Heart left ventricle (tissue), 16 donors: ENCODE measurements around the gene TPRA1. TPM values are rescaled to one million over a fixed set of nuclear protein-coding genes. Genes with fewer than 3 reads are reported as not detected.

Experiments used
- ATAC-seq, 4 donors: fragments of 200-7000 bp; cut with Tn5 transposase; one replicate each; pipeline ENCODE4 v1.9.1; 2020 to 2022; ENCODE audit warnings: moderate library complexity in 4 of 4, mild to moderate bottlenecking in 3 of 4, moderate number of reproducible peaks in 1 of 4
- DNase-seq, 5 donors: peaks; one replicate each; pipeline ENCODE4 v3.0.0-alpha.2; 2020
- H3K27ac ChIP-seq, 12 donors: fragments of 200-600 bp; sonication (generic) in 4 of 12; one replicate each; pipeline versions ENCODE4 v1.5.0 to v1.8.0; 2016 to 2022; ENCODE audit warnings: mild to moderate bottlenecking in 2 of 12
- H3K27me3 ChIP-seq, 9 donors: fragments of 200-600 bp; sonication (generic) in 2 of 9; one replicate each; pipeline versions ENCODE4 v1.5.1 to v1.8.0; 2016 to 2022; ENCODE audit warnings: mild to moderate bottlenecking in 3 of 9
- H3K36me3 ChIP-seq, 9 donors: fragments of 200-600 bp; sonication (generic) in 2 of 9; one replicate each; pipeline versions ENCODE4 v1.5.0 to v1.8.0; 2018 to 2022; ENCODE audit warnings: mild to moderate bottlenecking in 2 of 9
- H3K4me1 ChIP-seq, 12 donors: fragments of 200-600 bp; sonication (generic) in 4 of 12; one replicate each; pipeline versions ENCODE4 v1.5.0 to v1.8.0; 2016 to 2022; ENCODE audit warnings: mild to moderate bottlenecking in 3 of 12
- H3K4me3 ChIP-seq, 12 donors: fragments of 200-600 bp; sonication (generic) in 4 of 12; one replicate each; pipeline versions ENCODE4 v1.5.0 to v1.8.0; 2017 to 2022; ENCODE audit warnings: mild to moderate bottlenecking in 9 of 12, moderate library complexity in 4 of 12
- H3K9me3 ChIP-seq, 12 donors: fragments of 200-600 bp; sonication (generic) in 4 of 12; one replicate each; pipeline versions ENCODE4 v1.5.0 to v1.8.0; 2016 to 2022; ENCODE audit warnings: mild to moderate bottlenecking in 1 of 12
- CTCF ChIP-seq, 12 donors: fragments of 200-600 bp; sonication (generic) in 4 of 12; IDR thresholded peaks; one replicate each; pipeline versions ENCODE4 v1.5.0 to v1.8.0; 2018 to 2022; ENCODE audit warnings: antibody characterized with exemption in 12 of 12, mild to moderate bottlenecking in 5 of 12
- POLR2A ChIP-seq, 2 donors: fragments of 450-650 bp; IDR thresholded peaks; one replicate each; pipeline ENCODE4 v1.6.1; 2017; ENCODE audit warnings: antibody characterized with exemption in 2 of 2, mild to moderate bottlenecking in 2 of 2, moderate library complexity in 2 of 2
- WGBS, 4 donors: extraction: QIAGEN DNeasy Blood & Tissue Kit in 2 of 4; methylation state at CpG; one replicate each; pipeline versions ENCODE4 v1.1.5 to v1.1.7; 2013 to 2018; 5-methylcytosine and 5-hydroxymethylcytosine counted together
- intact Hi-C, 10 donors: fragments of 100-400 bp; cut with DNase I; formaldehyde crosslinking; loops; one replicate each; pipeline versions ENCODE4 v1.11.1 to v1.14.2; 2022
- polyA plus RNA-seq, 2 donors: library from polyadenylated mRNA; stranded (reverse); fragments of 200-250 nt; gene quantifications; one replicate each; pipeline ENCODE4 v1.2.3, GENCODE V29; 2013
- total RNA-seq, 9 donors: library from RNA; depleted of rRNA in 2 of 9; stranded (reverse); fragments of >200 nt in 2 of 9; fragmentation: NEBNext Ultra II Directional in 3 of 9; extraction: Animal tissue kit (Norgen Biotek cat#: 25700) in 3 of 9; gene quantifications; one replicate each; pipeline versions ENCODE4 v1.1.0 to v1.2.4, GENCODE V29; 2016 to 2023
- donor health status: ischemic (EF 13 %, LVEDD 7.1; RV severe dilation, severe dysfunction).
- donor health status: healthy with polysubstance abuse.
- donor health status: DM: no; HTN: yes; CAD: no.
- donor health status: DM: no; HTN: no; CAD: no.
- donor health status: ischemic (EF 25% LVEDD 6.9; RV normal size, moderate dysfunction).
- donor health status: ischemic (EF 25% LVEDD 5.7; RV mildly dilated, moderate dysfunction).
- donor health status: healthy.
- donor health status: DM: yes; HTN: yes; CAD: no.
- donor health status: ischemic (EF 35%, LVEDD 5.7; RV mildly dilated, moderate dysfunction).
- donor health status: nonischemic (EF 11% LVEDD 7.7; RV severe dilation, severe dysfunction).
- donor health status: DM: yes; HTN: yes; CAD: no.
- donor health status: PGD.
- donor health status: ischemic (EF 29% LVEDD 5.4; RV normal size, mild dysfunction).
- donor health status: nonischemic (EF 23%, LVEDD 6.1; RV moderate dilation, normal function).

The TPRA1 gene
- total and polyA plus RNA-seq, 11 donors = 13.4 to 29.0 (median 20.4) TPM

GRCh38 chr3:127552038-127552437 is 38.5 kb downstream of the TPRA1 start:
- ATAC-seq = no peak
- H3K36me3 ChIP-seq = no peaks in the 10 kb centered on the region
- intact Hi-C loops = no loop called here
- 42 to 86% (median 67%) methylated on average over 1 of the region's 1 CpG for WGBS, 4 donors
- TF ChIP-seq POLR2A (IDR thresholded peaks at IDR 0.05) = no peak
- no peak for TF ChIP-seq CTCF (IDR thresholded peaks at IDR 0.05)
- H3K9me3 ChIP-seq = no peaks in the 10 kb centered on the region
- no peak overlapping the region for H3K4me3 ChIP-seq
- no peak overlapping the region for H3K27ac ChIP-seq
- DNase-seq = no peak
- H3K27me3 ChIP-seq = no peaks in the 10 kb centered on the region
- H3K4me1 ChIP-seq = peaks cover 0 to 9% (median 4%) of the 10 kb centered on the region in 12 donors

- H3K4me3 ChIP-seq = no peak overlapping the region
- no peak for ATAC-seq
- no peak for DNase-seq
- intact Hi-C loops = no loop called here
- no peaks in the 10 kb centered on the region for H3K9me3 ChIP-seq
- WGBS, 4 donors = 85 to 89% (median 86%) methylated on average over 7 of the region's 7 CpGs
- H3K27ac ChIP-seq = no peak overlapping the region
- no peaks in the 10 kb centered on the region for H3K27me3 ChIP-seq
- peaks cover 0 to 16% (median 5%) of the 10 kb centered on the region in 12 donors for H3K4me1 ChIP-seq
- H3K36me3 ChIP-seq = no peaks in the 10 kb centered on the region
- no peak for TF ChIP-seq POLR2A (IDR thresholded peaks at IDR 0.05)
- no peak for TF ChIP-seq CTCF (IDR thresholded peaks at IDR 0.05)
Observed at GRCh38 chr3:127551178-127551577, 39.4 kb downstream of the TPRA1 start.

GRCh38 chr3:127550468-127551157 is 39.9 kb downstream of the TPRA1 start:
- TF ChIP-seq POLR2A (IDR thresholded peaks at IDR 0.05) (no peak), CTCF (IDR thresholded peaks at IDR 0.05) (no peak)
- no peaks in the 10 kb centered on the region for H3K36me3 ChIP-seq
- 61 to 72% (median 64%) methylated on average over 9 of the region's 9 CpGs for WGBS, 4 donors
- no peak for DNase-seq
- no peaks in the 10 kb centered on the region for H3K9me3 ChIP-seq
- intact Hi-C loops = no loop called here
- H3K4me3 ChIP-seq = no peak overlapping the region
- H3K27ac ChIP-seq = no peak overlapping the region
- H3K27me3 ChIP-seq = no peaks in the 10 kb centered on the region
- no peak for ATAC-seq
- H3K4me1 ChIP-seq = peaks cover 0 to 16% (median 5%) of the 10 kb centered on the region in 12 donors

GRCh38 chr3:127549826-127550467 is 40.6 kb downstream of the TPRA1 start:
- no peak for TF ChIP-seq CTCF (IDR thresholded peaks at IDR 0.05)
- no peak for TF ChIP-seq POLR2A (IDR thresholded peaks at IDR 0.05)
- Histone ChIP-seq H3K27me3 (no peaks in the 10 kb centered on the region), H3K36me3 (no peaks in the 10 kb centered on the region), H3K27ac (no peak overlapping the region), H3K4me1 (peaks cover 0 to 16% (median 5%) of the 10 kb centered on the region in 12 donors), H3K4me3 (no peak overlapping the region), H3K9me3 (no peaks in the 10 kb centered on the region)
- DNase-seq (no peak), ATAC-seq (no peak)
- intact Hi-C loops = loop anchor here (5.0 to 10.0 kb wide), 9 partner anchors 565 to 1028 kb away; partner anchors contain the start of genes PLXNA1 (in 6 of the 10) and CHST13 (in 5 of the 10)
- 78 to 82% (median 81%) methylated on average over 9 of the region's 9 CpGs for WGBS, 4 donors
